ENCODE data around the gene DCXR.

DNA sequence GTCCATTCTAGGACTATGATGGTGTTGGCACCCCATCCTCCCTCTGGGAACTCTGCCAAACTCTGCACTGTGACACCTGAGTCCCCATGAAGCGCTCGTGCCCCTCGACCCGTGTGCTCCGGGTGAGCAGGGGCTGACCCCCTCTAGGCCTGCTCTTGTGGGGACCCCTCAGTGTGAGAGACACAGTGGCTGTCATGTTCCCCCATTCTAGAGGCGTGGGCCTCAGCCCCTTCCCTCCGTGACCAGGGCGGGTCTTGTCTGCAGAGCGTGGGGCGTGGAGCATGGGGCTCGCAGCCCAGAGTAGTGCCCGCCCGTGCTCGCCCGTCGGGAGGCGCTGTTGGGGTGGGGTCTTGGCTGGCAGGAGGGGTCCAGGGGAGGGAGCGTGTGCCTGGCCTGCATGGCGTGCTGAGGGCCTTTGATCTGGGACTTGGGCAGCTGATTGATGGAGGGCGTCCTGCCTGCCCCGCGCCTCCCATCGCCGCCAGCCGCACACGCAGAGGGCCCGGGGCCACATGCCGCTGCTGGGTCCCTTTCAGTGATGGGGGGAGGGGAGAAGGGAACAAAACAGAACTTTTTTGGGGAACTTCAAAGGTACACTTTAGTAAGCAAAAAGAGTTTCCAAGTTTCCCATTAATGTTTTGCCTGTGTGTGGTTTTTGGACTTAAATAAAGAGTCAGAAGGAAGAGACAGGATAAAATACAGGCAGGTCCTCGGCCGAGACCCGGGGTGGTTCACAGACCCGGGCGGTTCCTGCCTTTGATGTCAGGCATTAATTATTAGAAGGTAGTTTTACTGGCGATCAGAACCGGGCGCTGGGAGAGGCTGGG is 37.3 kb downstream of the DCXR start:
- TF ChIP-seq POLR2AphosphoS5 (IDR thresholded peaks at IDR 0.05; ENCODE audit: low read depth, low read length) = no peak
- no peak for TF ChIP-seq POLR2A (IDR thresholded peaks at IDR 0.05; ENCODE audit: borderline replicate concordance, extremely low read depth, insufficient read depth, insufficient read length)
- TF ChIP-seq, protein P1, sequence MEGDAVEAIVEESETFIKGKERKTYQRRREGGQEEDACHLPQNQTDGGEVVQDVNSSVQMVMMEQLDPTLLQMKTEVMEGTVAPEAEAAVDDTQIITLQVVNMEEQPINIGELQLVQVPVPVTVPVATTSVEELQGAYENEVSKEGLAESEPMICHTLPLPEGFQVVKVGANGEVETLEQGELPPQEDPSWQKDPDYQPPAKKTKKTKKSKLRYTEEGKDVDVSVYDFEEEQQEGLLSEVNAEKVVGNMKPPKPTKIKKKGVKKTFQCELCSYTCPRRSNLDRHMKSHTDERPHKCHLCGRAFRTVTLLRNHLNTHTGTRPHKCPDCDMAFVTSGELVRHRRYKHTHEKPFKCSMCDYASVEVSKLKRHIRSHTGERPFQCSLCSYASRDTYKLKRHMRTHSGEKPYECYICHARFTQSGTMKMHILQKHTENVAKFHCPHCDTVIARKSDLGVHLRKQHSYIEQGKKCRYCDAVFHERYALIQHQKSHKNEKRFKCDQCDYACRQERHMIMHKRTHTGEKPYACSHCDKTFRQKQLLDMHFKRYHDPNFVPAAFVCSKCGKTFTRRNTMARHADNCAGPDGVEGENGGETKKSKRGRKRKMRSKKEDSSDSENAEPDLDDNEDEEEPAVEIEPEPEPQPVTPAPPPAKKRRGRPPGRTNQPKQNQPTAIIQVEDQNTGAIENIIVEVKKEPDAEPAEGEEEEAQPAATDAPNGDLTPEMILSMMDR (IDR thresholded peaks at IDR 0.05 in 2 of 3, conservative IDR thresholded peaks at IDR 0.05 in 1 of 3; ENCODE audit: borderline replicate concordance in 1 of 3, insufficient read depth in 1 of 3, low read depth in 2 of 3, low read length in 2 of 3) = no peak
- TF ChIP-seq EZH2 (IDR thresholded peaks at IDR 0.05) = no peak
- TF ChIP-seq TCF7L2 (IDR thresholded peaks at IDR 0.05; ENCODE audit: borderline replicate concordance, extremely low read depth, insufficient read depth, insufficient read length) = no peak
- TF ChIP-seq SRF (IDR thresholded peaks at IDR 0.05; ENCODE audit: low read depth) = no peak
- no peak for TF ChIP-seq CEBPB (IDR thresholded peaks at IDR 0.05; ENCODE audit: low read depth)
- TF ChIP-seq RAD21 (IDR thresholded peaks at IDR 0.05; ENCODE audit: low read depth) = no peak
- TF ChIP-seq EZH2phosphoT487 (IDR thresholded peaks at IDR 0.05; ENCODE audit: borderline replicate concordance) = no peak
- TF ChIP-seq ZNF274 (IDR thresholded peaks at IDR 0.05; ENCODE audit: low read depth, low read length) = no peak
- TF ChIP-seq SP1 (IDR thresholded peaks at IDR 0.05; ENCODE audit: low read depth) = no peak
- TF ChIP-seq ELF1 (IDR thresholded peaks at IDR 0.05; ENCODE audit: borderline replicate concordance, low read depth) = no peak
